Bronchial epithelial cell (primary cell): Measurements from ENCODE around the gene TAC4. TPM values are rescaled to one million over a fixed set of nuclear protein-coding genes. Genes with fewer than 3 reads are reported as not detected.

Source experiments
- DNase-seq: peaks from one replicate; pipeline ENCODE4 v3.0.0-alpha.2; 2010; ENCODE audit warnings: low read depth
- FAIRE-seq: peaks from 2 replicates; lab custom pipeline; 2011; peaks lifted over from hg19 to GRCh38; lab: Jason Lieb, UNC
- H3K27me3 ChIP-seq: 2 replicates; pipeline ENCODE4 v1.5.1; 2011; ENCODE audit warnings: low read length; ENCODE audit not compliant: control insufficient read depth, insufficient read depth
- H3K36me3 ChIP-seq: 2 replicates; pipeline ENCODE4 v1.5.1; 2011; ENCODE audit warnings: low read length; ENCODE audit not compliant: control insufficient read depth, insufficient read depth
- H3K4me3 ChIP-seq: 2 replicates; pipeline ENCODE4 v1.5.1; 2011; ENCODE audit warnings: mild to moderate bottlenecking, low read depth, low read length, control low read depth
- total RNA-seq: library from RNA; depleted of rRNA; stranded (reverse); fragments of >200 nt; gene quantifications from 2 replicates; pipeline ENCODE4 v1.2.1, GENCODE V29; 2014
- TF ChIP-seq, protein P1 (sequence below): IDR thresholded peaks from 2 replicates; pipeline ENCODE4 v1.5.1; 2011; ENCODE audit warnings: mild to moderate bottlenecking, moderate library complexity, low read length, control low read depth, inconsistent platforms; ENCODE audit not compliant: insufficient read depth, severe bottlenecking

The TAC4 gene
- total RNA-seq, 1 donor from 2014 or later: not detected

DNA sequence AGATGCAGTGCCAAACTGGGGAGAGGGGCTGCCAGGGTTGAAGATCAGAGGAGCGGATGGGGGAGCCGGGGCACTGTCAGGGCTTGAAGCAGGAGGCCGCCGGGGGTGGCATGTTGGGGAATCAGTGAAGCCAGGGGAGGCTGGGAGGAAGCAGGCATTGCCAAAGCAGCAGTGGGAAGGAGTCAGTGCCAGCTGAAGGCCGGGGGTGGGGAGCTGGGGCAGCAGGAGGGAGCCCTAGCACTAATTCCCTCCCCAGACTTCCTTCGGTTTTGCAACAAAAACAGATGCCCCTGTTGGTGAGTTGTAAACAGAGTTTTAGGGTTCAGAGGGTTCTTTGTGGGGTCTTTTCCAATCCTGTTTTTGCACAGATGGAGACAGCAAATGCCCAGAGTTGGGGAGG is 10.9 kb upstream of the TAC4 start:
- Histone ChIP-seq H3K27me3 (peaks cover 4% of the 10 kb centered on the region), H3K36me3 (no peaks in the 10 kb centered on the region), H3K4me3 (no peak overlapping the region)
- FAIRE-seq: no peak
- TF ChIP-seq, protein P1, sequence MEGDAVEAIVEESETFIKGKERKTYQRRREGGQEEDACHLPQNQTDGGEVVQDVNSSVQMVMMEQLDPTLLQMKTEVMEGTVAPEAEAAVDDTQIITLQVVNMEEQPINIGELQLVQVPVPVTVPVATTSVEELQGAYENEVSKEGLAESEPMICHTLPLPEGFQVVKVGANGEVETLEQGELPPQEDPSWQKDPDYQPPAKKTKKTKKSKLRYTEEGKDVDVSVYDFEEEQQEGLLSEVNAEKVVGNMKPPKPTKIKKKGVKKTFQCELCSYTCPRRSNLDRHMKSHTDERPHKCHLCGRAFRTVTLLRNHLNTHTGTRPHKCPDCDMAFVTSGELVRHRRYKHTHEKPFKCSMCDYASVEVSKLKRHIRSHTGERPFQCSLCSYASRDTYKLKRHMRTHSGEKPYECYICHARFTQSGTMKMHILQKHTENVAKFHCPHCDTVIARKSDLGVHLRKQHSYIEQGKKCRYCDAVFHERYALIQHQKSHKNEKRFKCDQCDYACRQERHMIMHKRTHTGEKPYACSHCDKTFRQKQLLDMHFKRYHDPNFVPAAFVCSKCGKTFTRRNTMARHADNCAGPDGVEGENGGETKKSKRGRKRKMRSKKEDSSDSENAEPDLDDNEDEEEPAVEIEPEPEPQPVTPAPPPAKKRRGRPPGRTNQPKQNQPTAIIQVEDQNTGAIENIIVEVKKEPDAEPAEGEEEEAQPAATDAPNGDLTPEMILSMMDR: no peak
- no peak for DNase-seq

DNA sequence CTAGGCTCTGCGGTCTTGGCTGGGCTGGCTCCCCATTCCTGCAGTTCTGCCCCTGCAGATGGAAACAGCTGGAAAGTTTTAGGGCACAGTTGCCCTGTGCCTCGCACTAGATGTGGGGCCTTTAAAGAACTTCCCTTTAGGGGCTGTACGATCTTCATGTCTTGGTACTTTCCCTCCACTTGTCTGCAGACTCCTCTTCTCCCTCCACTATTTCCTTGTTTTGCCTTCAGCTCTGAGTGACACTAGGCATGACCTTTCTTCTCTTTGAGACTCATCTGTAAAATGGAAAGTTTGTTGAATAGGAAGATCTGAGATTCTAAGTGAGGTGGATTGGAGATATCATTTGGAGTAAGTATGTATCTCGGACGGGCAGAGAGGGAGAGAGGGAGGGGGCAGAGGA is 6.3 kb upstream of the TAC4 start:
- DNase-seq: no peak
- Histone ChIP-seq H3K27me3 (peaks cover 12% of the 10 kb centered on the region), H3K4me3 (no peak overlapping the region), H3K36me3 (no peaks in the 10 kb centered on the region)
- TF ChIP-seq, protein P1: no peak
- FAIRE-seq: no peak

DNA sequence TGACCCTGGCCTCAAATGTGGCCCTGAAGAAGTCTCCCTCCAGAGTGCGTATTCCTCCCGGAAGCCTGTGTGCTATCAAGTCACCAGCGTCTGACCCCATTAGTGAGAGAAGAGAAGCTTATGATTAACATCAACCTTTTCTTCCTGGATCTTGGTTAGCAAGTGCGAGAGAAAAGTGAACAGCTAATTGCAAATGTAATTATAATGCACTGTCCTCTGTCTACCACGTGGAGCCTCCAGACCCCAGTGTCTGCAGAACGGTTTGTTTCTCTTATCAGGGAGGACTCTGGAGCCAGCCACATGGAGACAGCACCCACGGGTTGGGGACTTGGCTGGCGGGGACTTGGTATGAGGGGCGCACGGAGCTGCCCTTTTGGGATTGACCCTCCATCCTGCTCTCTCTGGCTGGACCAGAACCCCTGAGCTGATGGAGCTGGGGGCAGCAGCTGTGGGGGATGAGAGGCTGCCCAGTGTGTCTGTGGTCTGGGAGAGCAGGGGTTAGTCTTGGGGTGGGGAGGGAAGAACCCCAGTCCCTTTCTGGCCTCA is 5.7 kb upstream of the TAC4 start:
- Histone ChIP-seq H3K36me3 (no peaks in the 10 kb centered on the region), H3K4me3 (no peak overlapping the region), H3K27me3 (peaks cover 12% of the 10 kb centered on the region)
- TF ChIP-seq, protein P1: no peak
- no peak for FAIRE-seq
- no peak for DNase-seq

DNA sequence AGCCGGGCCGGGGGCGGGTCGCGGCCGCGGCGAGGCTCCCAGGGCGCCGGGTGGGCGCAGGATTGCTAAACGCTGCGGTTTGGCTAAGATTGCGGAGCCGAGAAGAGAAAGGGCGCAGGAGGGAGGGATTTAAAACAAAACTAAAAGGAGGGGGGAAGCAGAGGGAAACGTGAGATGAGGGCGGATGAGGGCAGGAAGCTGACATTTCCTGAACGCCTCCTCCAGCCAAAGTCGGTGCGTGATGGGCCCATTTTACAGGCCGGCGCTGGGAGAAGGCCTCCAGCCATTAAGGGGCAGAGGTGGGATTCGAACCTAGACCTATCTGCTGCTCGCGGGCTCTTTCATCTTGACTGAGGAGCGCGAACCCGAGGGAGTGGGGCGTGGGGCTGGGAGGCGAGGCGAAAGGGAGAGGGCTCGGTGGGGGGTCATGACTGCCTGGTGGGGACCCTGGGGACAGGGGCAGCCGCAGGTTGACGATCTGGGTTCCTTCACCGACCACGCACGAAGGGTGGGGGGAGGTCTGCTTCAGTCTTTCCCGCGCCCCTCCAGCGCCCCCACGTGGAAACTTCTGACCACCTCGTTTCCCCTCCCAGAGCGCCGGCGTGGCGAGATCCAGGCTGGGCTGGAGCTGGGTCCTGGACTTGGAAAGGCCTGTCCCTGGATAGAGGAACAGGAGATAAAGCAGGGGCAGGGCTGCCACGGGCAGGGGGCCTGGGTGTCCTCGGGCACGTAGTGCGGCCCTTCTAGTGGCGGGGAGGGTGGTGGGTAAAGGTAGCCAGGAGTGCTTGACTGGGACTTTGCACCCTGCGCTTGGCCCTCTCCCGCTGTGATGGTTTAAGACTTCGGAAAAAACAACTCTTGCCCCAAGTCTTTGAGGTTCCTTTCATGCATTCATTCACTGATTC is 3.8 kb upstream of the TAC4 start:
- Histone ChIP-seq H3K36me3 (no peaks in the 10 kb centered on the region), H3K27me3 (peaks cover 12% of the 10 kb centered on the region), H3K4me3 (peak overlapping the region; percentile 37)
- TF ChIP-seq, protein P1: peak; percentile 76
- FAIRE-seq (no peak), DNase-seq (peak; percentile 14)

DNA sequence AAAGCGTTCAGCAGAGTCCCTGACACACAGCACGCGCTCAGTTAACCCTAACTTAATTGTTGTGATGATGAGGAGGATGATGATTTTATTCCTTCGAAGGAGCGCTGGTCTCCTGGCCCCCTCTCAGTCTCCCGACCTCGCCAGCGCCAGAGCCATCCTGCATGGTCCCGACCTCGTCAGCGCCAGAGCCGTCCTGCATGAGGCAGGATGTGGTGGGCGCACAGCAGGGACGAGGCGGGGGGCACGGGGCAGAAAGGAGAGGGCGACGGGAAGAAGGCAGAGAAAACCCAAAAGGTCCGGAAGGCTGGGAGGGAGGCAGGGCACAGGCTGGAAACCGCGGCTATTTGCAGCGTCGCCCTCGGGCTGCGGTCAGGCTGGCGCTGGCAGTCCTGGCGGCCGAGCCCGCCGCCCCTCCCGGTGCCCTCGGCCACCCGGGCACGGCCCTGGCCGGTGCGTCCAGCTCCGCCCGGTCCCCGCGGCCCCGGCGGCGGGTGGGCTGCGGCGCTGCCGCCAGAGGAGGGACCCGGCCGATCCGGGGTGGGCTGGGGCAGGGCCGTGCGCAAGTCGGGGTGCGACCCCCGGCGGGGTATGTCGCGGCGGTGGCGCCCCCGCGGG is 3.0 kb upstream of the TAC4 start:
- no peak for FAIRE-seq
- TF ChIP-seq, protein P1: no peak
- no peaks in the 10 kb centered on the region for H3K36me3 ChIP-seq
- DNase-seq: no peak
- H3K27me3 ChIP-seq: peaks cover 12% of the 10 kb centered on the region
- H3K4me3 ChIP-seq: peak overlapping the region; percentile 37
